AG10803 (cell line): ENCODE measurements around the gene COLQ.

Experiments used
- DNase-seq: peaks from one replicate; pipeline ENCODE4 v3.0.0; 2010; ENCODE audit warnings: low read depth
- H3K4me3 ChIP-seq: 2 replicates; pipeline ENCODE4 v1.5.1; 2011; ENCODE audit warnings: mild to moderate bottlenecking, low read length, control low read depth
- CTCF ChIP-seq: conservative IDR thresholded peaks from 2 replicates; pipeline ENCODE4 v1.5.1; 2011; ENCODE audit warnings: mild to moderate bottlenecking, low read length, control low read depth, inconsistent platforms

The COLQ gene

DNA sequence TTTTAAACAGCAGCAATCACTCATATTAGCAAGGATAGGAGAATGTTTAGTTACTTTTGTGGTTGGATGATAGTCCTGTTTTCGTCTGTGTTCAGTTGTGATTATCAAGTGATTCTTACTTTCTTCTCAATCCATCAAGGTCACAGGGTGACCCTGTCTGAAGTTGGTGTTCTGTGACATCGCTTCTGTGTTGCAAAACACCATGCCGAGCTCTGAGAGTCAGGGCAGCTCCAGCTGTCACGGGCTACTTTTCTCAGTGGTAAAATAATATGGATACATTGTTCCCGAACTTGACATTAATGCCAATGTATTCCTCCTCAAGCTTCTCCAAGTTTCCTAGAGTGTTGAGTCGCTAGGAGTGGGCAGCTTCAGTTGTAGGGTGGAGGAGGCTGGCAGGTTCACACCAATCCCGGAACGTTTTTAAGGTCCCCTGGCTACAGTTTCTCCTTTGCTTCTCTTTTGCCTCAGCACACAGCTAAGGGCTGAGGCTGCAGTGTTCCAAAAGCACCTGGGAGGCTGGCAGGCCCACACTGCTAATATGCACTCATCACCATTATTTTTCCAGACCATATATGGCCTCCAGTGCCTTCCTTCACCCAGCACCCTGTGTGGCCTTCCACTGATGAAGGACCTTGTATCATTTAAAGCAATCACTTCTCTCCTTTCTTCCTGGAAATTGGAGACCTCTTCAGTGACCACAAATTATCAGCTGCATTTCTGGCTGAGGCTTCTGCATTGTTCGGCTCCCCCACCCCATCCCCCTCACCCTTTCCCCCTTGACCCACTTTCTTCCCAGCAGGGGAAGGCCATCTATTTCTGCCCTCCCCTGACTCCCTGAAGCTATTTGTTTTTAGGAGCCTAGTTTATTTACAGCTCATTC is 25.8 kb downstream of the COLQ start:
- H3K4me3 ChIP-seq: no peak overlapping the region
- no peak for DNase-seq
- no peak for TF ChIP-seq CTCF

GRCh38 chr3:15493436-15493835 is 28.1 kb downstream of the COLQ start:
- no peak for TF ChIP-seq CTCF
- no peak overlapping the region for H3K4me3 ChIP-seq
- DNase-seq: no peak

- peak; percentile 58 for DNase-seq
- H3K4me3 ChIP-seq: no peak overlapping the region
- no peak for TF ChIP-seq CTCF
Measured at GRCh38 chr3:15492847-15493360, 28.6 kb downstream of the COLQ start.

GRCh38 chr3:15491143-15491542 is 30.4 kb downstream of the COLQ start:
- TF ChIP-seq CTCF: no peak
- H3K4me3 ChIP-seq: no peak overlapping the region
- DNase-seq: no peak

GRCh38 chr3:15490158-15490557 is 31.3 kb downstream of the COLQ start:
- no peak for TF ChIP-seq CTCF
- H3K4me3 ChIP-seq: no peak overlapping the region
- no peak for DNase-seq

DNA sequence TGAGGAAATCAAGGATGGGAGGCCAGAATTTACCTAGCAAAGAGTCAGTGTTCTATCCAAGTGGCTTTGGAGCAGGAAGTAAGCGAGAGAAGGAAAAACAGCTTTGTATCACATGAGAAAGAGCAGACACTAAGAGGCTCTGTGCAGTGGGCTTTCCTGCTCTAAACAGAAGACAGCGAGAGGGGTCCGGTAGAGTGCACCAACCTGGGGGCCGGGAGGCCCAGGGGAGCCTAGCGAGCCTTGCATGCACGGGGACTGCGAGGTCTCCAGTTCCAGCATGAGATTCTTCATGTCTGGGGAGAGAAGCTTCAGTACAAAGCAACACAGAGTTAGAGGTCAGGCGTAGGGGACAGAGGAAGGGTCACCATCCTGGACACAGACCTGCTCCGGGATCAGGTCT is 33.5 kb downstream of the COLQ start:
- DNase-seq: no peak
- H3K4me3 ChIP-seq: no peak overlapping the region
- no peak for TF ChIP-seq CTCF

DNA sequence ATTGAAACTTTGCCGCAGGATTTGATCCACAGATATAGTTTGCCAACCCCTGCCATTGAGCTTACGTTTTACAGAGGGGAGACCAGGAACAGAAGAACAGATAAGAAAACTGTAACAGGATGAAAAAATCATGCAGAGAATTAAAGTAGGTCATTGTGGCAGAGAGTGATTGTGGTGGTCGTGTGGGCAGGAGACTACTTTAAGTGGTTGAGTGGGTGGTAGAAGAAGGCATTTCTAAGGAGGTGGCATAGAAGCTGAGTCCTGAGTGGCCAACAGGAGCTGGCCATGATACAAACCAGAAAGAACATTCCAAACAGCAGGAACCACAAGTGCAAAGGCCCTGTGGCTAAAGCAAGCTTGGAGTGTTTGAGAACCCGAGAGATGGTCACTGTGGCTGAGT is 34.5 kb downstream of the COLQ start:
- no peak overlapping the region for H3K4me3 ChIP-seq
- no peak for TF ChIP-seq CTCF
- DNase-seq: no peak
